NCI-H345 treated with DMSO at 0.1 percent for 48 hours (cell line): ENCODE measurements around the gene DLK2.
A peak's percentile ranks its signal among the peaks of the same experiment; 100 is the strongest.
"Not testable (repeated sequence)": the region's sequence is repeated elsewhere in the genome, so short reads cannot be mapped to it uniquely, and the experiment has no call there.

Experiments used
- DNase-seq: peaks from one replicate; lab custom pipeline; 2025; ENCODE audit not compliant: unreplicated experiment; lab: John Stamatoyannopoulos, UW

The DLK2 gene

DNA sequence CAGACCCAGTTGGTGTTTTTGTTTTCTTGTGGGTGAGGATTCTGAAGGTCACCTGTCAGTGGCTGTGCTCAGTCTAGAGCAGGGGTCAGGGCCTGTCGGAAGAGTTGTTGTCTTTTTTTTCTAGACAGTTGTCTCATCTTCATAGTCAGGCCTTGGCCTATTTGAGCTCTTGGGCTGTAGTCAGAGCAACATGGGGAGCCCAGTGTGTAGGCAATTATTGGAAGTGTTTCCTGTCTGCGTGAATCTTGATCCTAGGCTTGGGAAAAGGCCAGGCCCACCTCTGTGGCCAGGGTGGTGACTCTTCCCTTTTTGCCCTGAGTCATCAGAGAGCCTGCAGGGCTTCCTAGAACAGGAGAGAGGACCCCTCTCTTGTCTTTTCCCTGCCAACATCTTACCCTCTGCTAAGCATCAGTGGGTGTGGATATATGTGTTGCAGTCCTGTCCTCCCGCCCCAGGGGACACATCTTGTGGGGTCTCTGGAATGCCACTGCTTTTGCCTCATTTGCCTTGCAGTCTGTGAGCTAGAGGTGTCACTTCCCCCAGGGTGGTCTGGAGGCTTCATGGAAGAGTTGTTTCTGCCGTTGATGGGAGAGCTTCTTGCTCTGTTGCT is 33.4 kb upstream of the DLK2 start:
- no peak for DNase-seq

DNA sequence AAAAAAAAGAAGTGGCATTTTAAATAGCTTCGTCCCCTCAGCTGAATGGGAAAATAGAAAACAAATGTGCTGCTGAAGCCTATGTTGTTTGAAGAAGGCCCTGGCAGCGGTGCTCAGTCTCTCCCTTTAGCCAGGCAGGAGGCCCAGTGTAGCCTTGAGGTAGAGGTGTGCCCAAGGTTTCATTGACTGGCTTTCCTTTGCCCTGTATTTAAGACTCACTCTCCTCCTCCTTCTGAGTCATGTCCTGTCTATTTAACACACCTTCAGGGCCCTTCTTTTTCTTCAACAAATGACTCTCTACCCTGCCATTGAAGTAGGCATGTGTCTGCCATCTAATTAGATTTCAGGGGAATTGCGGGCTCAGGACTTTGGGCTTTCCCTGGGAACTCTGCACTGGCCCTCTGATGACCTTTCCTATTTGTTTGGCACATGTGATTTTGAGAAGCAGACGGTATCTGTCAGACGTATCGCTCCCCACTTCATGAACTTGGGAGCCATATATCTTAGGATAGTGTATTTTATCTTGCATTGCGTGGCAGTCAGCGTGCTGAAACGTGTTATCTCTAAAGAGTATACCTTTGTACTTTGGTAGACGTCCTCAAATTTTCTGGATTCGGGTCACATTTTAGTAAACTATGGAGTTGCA is 26.4 kb upstream of the DLK2 start:
- no peak for DNase-seq

DNA sequence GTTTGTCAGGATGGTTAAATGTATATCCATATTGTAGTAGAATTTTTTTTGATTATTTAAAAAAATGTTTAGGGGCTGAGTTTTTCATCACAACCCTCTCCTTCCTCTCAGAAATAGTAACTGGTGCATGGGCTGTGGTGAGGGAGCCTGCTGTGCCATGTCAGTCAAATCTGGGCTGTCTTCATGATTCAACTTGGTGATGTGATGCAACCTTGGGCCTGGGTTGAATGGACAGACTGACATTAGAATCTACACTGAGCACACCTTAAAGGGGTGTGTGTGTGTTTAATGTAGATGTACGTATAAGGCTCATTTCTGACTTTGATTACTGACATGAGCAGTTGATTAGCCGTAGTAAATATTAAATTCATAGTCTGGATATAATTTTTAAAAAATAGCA is 25.7 kb upstream of the DLK2 start:
- no peak for DNase-seq

DNA sequence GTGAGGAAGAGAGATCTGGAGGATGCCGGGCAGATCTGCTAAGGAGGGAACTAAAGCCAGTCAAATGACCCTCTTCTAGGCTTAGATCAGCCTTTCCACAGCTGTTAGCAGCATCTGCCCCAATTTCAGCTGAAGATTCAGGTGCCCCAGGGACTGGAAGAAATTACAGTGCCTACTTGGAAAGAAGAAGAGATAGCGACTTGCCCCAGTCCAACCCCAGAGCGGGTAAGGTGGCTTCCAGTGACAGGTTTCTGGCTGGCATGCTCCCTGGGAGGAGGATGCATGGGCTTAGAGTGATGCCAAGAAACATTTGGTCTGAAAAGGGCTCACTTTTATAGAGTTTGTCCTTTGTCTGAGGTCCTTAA is 22.6 kb upstream of the DLK2 start:
- DNase-seq: no peak

DNA sequence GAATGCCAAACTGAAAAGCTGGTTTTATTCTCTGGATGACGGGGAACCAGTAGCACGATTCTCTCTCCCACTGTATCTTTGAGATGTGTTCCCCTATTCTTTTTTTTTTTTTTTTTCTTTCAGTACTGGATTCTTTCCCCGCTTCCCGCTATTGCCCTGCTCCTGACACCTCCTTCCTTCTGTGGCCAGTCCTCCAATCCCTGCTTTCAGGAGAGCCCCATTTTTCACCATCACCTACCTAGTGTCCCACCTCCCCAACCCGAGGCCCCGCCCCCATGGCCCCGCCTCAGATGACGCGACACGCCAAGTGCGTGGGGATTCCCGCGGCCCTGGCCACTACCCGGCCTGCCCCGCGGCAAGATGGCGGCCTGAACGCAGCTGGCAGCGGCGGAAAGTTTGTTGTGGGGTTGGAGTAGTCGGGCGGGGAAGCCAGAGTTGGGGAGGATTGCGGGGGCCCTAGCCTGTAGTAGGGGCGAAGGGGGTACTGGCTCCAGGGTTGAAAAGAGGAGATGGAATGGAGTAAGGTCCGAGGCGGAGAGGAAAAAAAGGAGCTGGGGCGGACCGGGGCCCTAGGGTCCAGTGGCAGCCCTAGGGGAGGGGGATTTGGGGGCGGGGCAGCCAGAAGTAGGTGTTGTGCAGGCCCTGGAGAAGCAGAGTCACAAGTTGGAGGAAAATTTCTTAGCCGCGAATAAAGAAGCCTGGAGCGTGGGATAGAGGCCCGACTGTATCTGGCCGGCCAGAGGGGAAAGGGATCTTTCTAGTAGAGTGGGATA is 22.1 kb upstream of the DLK2 start, which contains the start of gene TJAP1:
TSS of gene TJAP1 (plus strand) at position 336 of the 773 bp plus-strand sequence. CDS start 21,432 bp downstream, outside the sequence.
- peak; percentile 66 for DNase-seq

DNA sequence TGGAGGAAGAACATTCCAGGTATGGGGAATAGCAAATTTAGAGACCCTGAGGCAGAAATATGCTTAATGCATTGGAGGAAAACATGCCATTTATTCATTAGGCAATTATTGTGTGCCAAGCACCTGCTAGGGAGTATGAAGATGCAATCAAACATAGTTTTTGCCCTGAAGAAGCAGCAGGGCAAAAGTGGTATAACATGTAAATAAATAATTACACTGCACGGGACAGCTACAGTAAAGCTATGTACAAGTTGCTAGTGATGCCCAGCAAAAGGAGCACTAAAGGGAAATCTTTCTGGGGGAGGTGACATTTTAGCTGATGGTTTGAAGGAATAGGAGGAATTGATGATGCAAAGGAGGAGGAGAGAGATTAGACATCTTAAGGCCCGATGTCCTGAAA is 21.4 kb upstream of the DLK2 start:
- DNase-seq: no peak

DNA sequence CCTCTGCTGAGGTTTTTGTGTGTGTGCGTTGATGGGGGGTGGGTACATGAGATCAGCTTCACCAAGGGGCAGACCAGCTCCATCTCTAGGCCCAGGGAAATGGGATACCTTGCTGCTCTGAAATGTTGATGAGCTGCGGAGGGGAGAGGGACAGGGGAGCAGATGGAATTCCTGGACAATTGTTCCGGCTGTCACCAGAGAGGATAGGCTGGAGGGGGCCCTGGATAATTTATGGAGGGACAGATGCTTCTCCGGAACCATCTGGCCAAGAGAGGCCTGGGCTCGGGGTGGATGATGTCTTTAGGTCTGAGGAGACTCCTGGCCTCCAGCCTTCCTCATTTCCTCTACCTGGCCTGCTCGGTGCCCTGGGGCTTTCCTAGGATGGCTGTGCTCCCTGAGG is 20.2 kb upstream of the DLK2 start:
- no peak for DNase-seq

DNA sequence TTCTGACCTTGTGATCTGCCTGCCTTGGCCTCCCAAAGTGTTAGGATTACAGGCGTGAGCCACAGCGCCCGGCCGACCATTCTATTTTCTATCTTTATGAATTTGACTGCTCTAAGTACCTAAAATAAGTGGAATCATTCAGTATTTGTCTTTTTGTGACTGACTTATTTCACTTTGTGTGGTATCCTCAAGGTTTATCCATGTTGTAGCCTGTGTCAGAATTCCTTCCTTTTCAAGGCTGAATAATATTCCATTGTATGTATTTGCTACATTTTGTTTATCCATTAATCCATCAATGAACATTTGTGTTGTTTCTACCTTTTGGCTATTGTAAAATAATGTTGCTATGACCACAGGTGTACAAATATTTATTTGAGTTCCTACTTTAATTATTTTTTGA is 17.2 kb upstream of the DLK2 start:
- DNase-seq: no peak

DNA sequence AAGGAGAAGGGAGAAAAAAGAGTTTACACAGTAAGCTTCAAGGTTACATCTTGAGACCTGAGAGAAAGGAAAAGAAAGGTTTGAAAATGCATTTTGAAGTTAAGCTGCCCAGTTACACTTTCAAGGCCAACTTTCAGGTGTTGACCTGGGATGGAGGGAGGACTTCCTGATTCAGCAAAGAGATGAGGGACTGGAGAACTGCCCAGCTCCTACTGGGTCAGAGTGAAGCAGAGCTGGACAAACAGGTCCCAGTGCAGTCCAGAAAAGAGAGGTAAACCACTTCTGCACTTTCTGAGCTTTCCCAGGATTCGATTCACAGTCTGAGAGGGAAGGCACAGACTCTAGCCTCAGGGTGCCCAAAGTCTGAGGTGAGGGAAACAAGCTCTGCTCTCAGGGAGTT is 16.1 kb upstream of the DLK2 start:
- DNase-seq: no peak

DNA sequence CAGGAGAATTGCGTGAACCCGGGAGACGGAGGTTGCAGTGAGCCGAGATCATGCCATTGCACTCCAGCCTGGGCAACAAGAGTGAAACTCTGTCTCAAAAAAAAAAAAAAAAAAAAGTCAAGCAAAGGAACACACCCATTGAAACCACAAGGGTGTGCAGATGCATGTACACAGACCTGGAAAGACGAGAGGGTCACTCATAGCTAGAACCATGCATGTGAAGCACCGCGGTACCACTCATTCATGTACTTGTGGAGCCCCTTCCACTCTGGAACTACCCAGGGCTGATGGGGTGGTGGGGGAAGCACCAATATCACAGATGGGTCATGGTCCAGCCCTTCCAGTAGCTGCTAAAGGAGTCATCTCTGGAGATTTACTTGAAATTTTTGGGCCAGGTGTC is 14.6 kb upstream of the DLK2 start:
- no peak for DNase-seq

DNA sequence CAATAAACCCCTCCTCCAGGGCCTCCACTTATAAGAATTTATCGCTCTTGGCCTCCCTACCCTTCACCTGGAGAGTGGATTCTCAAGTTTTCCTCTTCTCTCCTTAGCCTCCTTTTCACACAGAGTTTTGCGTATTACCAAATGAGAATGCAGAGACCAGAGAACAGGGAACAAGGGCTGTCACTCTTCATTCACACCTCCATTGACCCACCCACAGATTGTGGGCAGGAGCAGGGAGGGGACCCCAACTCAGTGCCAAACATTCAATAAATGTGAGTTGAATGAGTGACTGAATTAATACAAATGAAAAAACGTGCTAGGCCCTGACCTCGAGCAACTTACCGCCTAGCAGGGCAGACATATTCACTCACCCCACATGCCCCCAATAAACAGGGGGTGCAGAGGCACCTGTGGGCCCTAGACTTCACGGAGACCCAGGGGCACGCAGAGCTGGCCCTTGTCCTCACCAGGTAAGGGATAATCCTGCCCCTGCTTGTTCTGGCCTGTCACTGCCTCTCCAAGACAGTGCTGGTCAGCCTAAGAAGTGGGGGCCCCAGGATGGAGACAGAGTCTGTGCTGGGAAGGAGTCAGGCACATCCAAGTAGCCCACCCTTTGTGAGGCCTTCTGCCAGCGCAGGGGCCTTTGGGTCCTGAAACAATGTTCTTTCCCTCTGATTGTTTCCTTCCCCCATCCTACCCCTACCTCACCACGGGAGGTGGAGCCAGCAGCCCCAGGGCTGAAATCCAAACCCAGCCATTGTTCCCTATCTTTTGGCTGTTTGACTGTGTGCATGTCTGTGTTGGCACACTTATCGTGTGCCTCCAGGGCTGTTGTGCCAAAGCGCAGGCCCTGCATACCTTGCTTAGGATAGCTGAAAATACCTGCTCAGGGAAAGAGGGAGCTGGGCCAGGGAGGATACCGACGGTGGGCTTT is 13.7 kb upstream of the DLK2 start:
- peak; percentile 17 for DNase-seq

DNA sequence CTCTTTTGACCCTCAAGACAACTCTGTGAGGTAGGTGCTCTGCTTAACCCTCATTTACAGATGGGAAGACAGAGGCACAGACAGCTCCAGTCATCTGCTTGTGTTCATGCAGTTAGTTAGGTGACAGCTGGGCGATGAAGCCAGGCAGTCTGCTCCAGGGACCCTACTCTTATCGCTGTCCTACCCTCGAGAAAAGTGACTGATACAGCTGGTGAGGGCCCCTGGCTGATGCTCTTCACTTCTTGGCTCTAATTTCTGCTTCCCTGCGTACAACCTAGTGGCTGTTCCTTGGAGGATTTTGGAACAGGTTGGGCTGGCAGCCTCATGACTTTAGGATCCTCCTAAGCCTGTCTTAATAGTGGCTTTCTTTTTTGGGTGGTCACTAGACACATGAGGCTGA is 12.9 kb upstream of the DLK2 start:
- DNase-seq: no peak

DNA sequence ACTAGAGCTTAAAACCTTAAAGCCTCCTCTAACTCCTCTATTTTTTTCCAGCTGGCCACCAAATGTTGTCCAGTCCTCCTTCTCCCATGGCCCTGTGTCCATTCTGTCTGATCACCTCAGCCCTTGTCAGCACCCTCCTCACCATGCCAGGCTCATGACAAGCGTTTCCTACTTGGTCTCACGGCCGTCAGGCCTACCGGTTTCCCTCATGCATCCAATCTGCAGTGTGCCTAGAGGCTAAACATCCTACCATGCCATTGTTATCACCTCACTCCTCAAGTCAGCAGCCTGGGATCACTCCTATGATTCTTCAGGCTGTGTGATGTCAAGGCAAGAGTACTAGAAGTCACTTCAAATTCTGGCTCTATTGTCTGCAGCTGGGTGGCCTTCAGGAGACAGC is 12.4 kb upstream of the DLK2 start:
- no peak for DNase-seq

DNA sequence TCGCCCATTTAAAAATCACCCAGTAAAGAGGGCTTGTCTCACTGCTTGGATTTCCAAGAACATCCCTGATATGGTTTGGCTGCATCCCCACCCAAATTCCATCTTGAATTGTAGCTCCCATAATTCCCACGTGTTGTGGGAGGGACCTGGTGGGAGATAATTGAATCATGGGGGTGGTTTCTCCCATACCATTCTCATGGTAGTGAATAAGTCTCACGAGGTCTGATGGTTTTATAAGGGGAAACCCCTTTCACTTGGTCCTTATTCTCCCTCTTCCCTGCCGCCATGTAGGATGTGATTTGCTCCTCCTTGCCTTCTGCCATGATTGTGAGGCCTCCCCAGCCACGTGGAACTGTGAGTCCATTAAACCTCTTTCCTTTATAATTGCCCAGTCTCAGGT is 11.9 kb upstream of the DLK2 start:
- not testable (repeated sequence) for DNase-seq

DNA sequence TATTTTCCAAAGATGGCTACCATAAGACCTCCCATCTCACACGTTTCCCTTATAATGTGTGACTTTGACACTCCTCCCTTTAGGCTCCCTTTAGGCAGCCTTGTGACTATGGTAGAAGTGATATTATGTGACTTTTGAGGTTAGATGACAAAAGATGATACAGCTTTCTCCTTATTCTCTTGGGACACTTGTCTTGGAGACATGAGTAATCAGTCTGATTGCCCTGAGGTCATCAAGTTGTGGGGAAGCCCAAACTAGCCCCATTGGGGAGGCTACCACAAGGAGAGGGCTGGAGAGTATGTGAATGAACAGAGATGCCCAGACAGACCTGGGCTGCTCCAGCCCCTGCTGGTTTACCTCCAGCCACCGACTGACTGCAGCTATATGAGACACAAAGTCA is 10.6 kb upstream of the DLK2 start:
- DNase-seq: no peak

DNA sequence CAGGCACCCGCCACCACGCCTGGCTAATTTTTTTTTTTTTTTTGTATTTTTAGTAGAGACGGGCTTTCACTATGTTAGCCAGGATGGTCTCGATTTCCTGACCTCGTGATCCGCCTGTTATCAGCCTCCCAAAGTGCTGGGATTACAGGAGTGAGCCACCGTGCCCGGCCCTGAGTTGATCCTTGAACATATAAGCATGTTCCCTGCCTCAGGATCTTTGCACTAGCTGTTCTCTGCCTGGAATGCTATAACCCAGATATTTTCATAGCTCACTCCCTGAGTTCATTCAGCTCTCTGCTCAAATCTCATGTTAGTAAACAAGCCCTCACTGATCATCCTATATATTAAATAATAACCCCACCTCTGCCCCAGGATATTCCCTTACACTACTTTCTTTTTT is 9.0 kb upstream of the DLK2 start:
- DNase-seq: no peak

DNA sequence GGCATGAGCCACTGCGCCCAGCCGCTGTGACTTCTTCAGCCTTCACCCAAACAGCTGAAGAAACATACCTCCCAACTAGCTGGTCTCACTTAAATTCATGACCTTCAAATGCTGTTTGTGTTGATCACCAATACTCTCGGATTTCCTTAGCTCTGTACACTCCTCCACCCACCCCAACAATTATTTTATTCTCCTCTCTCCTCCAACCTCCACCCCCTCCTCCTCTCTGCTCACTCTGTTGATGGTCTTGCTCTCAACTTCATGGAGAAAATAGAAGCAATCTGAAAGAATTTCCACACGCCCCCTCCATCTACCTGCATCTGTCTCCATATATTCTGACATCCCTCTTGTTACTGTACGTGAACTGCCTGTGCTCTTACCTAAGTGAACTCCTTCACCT is 6.6 kb upstream of the DLK2 start:
- DNase-seq: no peak

DNA sequence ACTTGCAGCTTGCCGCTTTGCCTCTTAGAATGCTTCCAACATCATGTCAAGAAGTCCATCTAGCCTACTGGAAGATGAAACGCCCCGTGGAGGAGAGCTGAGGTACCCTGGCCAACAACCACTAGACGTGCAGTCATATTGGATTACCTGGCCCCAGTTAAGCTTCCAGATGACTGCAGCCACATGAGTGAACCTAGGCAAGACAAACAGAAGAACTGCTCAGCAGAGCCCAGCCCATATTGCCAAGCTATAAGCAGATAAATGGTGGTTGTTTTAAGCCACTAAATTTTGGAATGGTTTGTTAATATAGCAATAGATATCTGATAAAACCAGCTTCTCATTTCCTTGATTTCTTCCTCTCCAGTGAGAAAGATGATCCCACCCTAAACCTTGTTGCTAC is 4.7 kb upstream of the DLK2 start:
- no peak for DNase-seq

DNA sequence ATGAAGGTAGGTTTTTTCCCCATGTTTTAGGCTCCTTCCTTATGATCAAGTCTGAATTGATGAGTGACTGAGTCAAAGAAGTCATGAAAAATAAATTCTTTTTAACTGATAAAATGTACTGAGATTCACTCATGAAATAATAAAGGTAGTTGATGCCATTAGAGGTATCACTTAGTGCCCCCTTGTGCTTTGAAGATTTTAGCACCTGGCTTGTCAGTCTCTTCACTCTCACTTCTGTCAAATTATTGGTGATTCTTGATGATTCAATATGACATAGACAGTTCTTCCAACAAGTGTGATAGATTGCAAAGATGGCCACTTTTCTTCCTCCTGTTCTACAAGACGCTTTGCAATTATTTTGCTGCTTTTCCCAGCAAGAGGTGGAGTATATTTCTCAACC is 4.2 kb upstream of the DLK2 start:
- no peak for DNase-seq

DNA sequence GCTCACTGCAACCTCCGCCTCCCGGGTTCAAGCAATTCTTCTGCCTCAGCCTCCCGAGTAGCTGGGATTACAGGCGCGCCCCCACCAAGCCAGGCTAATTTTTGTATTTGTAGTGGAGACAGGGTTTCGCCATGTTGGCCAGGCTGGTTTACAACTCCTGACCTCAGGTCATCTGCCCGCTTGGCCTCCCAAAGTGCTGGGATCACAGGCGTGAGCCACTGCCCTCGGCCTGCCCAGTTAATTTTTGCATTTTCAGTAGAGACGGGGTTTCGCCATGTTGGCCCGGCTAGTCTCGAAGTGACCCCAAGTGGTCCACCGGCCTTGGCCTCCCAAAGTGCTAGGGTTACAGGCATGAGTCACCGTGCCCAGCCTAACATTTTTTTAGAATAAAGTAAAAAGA is 2.8 kb upstream of the DLK2 start:
- not testable (repeated sequence) for DNase-seq

DNA sequence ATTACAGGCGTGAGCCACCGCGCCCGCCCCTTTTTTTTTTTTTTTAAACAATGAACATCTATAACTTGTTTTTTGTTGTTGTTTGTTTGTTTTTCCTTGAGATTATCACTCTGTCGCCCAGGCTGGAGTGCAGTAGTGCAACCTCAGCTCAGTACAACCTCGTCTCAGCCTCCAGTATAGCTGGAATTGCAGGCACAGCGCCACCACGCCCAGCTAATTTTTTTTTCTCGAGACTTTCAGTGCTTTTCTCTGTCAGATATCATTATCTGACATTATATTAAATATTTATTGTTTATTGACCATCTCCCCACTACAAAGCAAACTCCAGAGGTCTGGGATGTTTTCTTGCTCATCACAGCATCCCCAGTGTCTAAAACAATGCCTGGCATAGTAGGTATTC is 2.3 kb upstream of the DLK2 start:
- no peak for DNase-seq
